Measurements from ENCODE around the gene SURF1.
"Not testable (repeated sequence)": the region's sequence is repeated elsewhere in the genome, so short reads cannot be mapped to it uniquely, and the experiment has no call there.

- TF ChIP-seq, protein P1, sequence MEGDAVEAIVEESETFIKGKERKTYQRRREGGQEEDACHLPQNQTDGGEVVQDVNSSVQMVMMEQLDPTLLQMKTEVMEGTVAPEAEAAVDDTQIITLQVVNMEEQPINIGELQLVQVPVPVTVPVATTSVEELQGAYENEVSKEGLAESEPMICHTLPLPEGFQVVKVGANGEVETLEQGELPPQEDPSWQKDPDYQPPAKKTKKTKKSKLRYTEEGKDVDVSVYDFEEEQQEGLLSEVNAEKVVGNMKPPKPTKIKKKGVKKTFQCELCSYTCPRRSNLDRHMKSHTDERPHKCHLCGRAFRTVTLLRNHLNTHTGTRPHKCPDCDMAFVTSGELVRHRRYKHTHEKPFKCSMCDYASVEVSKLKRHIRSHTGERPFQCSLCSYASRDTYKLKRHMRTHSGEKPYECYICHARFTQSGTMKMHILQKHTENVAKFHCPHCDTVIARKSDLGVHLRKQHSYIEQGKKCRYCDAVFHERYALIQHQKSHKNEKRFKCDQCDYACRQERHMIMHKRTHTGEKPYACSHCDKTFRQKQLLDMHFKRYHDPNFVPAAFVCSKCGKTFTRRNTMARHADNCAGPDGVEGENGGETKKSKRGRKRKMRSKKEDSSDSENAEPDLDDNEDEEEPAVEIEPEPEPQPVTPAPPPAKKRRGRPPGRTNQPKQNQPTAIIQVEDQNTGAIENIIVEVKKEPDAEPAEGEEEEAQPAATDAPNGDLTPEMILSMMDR (IDR thresholded peaks at IDR 0.05; ENCODE audit: low read depth, low read length): not testable (repeated sequence)
- not testable (repeated sequence) for TF ChIP-seq POLR2A (IDR thresholded peaks at IDR 0.05; ENCODE audit: extremely low read depth, insufficient read length); MAX (IDR thresholded peaks at IDR 0.05; ENCODE audit: low read depth, low read length)
These were observed 29.3 kb downstream of the SURF1 start for GRCh38 chr9:133327021-133327420.

Measured in NB4 (cell line).